CD4-positive, alpha-beta T cell treated with Interleukin-12 subunit alpha and Interleukin-12 subunit beta, for 1 hour (primary cell): Measurements from ENCODE around the gene RAB44.
A peak's percentile ranks its signal among the peaks of the same experiment; 100 is the strongest.
"Not testable (repeated sequence)": the region's sequence is repeated elsewhere in the genome, so short reads cannot be mapped to it uniquely, and the experiment has no call there.

ENCODE experiments used
- DNase-seq: peaks from one replicate; pipeline ENCODE4 v3.0.0-alpha.2; 2020

Gene RAB44

DNA sequence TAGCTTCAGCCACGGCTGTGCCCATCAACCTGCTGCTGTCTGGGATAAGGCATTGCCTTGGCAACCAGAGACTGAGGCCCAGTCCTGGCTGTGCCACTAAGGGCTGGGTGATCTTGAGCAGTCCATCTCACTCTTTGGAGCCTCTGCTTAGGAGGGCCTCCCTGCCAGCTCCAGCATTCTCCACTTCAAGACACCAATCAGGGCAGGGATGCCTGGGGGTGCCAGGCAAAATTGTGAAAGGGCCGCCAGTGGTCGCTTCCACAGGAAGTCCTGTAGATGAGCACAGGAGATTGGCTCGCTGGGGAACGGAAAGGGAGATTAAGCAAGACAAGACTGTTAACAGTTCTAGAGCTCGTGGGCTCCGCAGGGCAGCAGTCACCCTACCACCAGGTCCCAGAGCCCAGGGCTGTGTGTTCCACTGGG, at the start of gene RAB44:
Gene RAB44 (plus strand): TSS at position 346 of the 423 bp plus-strand sequence. CDS start 6,410 bp downstream, outside the sequence.
- DNase-seq: no peak

DNA sequence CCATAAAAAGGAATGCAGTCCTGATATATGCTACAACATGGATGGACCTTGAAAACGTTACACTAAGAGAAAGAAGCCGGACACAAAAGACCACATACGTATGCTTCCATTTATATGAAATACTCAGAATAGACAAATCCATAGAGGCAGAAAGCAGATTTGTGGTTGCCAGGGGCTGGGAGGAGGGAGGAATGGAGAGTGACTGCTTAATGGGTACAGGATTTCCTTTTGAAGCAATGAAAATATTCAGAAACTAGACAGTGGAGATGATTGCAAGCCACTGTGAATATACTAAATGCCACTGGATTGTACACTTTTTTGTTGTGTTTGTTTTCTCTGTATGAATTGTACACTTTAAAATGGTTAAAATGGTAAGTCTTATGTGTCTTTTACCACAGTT, 48.5 kb upstream of the RAB44 start:
- no peak for DNase-seq

GRCh38 chr6:36649701-36650484, 47.7 kb upstream of the RAB44 start:
- DNase-seq: no peak

GRCh38 chr6:36650848-36651478, 46.7 kb upstream of the RAB44 start:
- DNase-seq: peak; percentile 8

- DNase-seq: no peak
Observed at GRCh38 chr6:36651659-36652379, 45.8 kb upstream of the RAB44 start.

- not testable (repeated sequence) for DNase-seq
Observed at GRCh38 chr6:36654469-36654868, 43.2 kb upstream of the RAB44 start.

GRCh38 chr6:36655085-36655724, 42.4 kb upstream of the RAB44 start:
- no peak for DNase-seq

GRCh38 chr6:36656441-36656840, 41.2 kb upstream of the RAB44 start:
- DNase-seq: no peak

- DNase-seq: no peak
Observed at GRCh38 chr6:36657271-36657670, 40.4 kb upstream of the RAB44 start.

DNA sequence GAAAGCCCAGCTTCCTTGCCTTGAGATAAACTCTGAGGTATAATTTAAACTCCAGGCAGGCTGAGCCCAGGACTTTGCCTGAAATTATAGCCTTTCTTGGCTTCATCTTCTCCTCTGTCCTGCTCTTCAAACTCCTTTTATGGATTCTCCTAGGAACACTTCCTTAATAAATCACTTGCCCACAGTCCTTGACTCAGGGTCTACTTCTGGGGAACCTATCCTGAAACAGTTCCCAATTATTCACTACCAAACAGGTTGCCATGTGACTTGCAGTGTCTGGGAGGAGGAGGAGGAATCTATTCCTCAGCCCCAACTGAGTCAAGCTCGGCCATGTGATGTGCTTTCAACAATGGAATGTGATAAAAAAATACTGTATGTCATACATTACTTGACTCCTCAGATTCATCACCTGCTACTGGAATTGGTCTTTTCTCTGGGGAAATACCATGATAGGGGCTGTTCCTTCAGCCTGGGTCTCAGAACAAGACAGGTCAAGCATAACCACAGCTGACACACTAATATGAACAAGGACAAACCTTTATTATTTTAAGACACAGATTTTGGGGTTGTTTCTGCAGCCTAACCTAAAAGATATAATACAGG, 39.6 kb upstream of the RAB44 start:
- DNase-seq: no peak

DNA sequence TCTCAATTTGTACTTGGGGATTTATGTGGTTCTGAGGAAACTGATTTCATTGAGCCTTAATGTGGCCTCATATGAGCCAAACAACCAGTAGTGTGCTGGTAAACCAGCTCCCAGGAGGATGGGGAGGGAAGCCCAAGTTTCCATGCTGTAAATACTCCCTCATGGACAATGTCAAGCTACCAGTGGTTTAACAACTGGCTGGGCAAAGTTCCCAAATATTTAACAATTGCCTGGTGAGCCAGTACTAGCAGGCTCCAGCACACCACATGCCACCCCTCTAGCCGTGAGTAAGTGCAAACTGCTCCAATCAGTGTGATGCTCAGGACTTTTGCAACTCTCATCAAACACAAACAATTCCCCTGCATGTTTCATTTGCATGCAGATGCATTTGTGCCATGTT, 38.4 kb upstream of the RAB44 start:
- no peak for DNase-seq

DNA sequence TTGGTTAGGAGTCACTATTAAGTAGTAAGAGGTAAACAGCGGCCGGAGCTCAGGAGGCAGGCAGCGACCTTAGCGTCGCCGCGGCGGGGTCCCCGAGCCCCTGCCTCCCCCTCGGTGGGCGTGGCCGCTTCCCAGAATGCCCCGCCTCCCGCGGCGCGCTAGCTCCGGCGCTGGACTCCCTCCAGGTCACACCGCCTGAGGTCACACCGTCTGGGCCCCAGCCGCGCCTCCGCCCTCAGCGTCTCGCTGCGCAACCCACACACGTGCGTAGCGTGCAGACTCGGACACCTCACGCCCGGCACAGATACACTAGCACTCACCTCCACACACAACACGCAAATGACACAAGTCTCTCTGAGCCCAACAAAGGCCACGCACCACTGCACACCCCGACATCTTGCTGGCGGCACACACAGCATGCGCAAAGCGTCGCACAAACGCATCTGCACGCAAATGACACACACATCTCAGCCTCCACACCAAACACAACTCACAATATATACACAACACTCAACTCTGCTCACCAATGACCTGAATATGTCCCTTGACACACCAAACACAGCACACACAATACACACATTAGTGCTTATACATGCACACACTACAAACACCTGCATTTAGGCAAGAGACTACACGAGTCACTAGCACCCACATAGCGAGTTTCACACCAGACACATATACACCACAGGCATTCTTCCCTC, 36.7 kb upstream of the RAB44 start:
- no peak for DNase-seq

DNA sequence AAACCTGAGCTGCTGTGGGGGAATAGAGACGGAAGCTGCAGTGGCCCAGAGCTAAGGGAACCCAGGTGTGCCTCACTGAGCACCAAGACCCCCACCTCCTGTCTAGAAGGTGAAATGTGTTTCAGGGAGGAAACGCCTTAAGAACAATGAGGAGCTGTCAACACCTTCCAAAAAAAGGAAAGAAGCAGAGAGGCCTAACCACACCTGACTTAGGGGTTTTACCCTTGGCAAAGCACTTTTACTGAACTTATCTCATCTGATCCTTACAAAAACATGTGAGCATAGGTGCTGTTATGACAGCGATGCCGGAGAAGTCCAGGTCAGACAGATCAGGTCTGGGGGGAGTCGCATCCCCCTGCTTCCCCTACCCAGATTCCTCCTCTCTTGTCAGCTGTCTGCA, 35.2 kb upstream of the RAB44 start:
- DNase-seq: no peak

DNA sequence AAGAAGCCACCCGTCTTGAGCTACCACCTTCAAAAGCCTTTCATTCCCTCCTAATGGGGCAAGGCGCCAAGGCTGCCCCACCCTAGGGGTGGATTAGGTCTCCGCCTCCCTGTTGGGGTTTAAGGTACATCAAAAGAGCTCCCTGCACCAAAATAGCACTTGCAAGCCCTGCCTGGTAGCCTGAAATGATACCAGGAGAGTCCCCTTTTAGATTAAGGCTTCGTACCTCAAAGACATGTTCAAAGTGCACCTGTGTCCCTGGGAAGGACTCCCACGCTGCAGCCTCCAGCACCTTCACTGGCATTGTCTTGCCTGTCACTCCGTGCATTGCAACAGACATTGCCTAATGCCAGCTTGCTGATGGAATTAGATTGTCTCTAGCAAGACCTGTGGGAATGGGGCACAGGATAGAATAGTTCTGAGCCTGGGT, 34.8 kb upstream of the RAB44 start:
- DNase-seq: no peak

DNA sequence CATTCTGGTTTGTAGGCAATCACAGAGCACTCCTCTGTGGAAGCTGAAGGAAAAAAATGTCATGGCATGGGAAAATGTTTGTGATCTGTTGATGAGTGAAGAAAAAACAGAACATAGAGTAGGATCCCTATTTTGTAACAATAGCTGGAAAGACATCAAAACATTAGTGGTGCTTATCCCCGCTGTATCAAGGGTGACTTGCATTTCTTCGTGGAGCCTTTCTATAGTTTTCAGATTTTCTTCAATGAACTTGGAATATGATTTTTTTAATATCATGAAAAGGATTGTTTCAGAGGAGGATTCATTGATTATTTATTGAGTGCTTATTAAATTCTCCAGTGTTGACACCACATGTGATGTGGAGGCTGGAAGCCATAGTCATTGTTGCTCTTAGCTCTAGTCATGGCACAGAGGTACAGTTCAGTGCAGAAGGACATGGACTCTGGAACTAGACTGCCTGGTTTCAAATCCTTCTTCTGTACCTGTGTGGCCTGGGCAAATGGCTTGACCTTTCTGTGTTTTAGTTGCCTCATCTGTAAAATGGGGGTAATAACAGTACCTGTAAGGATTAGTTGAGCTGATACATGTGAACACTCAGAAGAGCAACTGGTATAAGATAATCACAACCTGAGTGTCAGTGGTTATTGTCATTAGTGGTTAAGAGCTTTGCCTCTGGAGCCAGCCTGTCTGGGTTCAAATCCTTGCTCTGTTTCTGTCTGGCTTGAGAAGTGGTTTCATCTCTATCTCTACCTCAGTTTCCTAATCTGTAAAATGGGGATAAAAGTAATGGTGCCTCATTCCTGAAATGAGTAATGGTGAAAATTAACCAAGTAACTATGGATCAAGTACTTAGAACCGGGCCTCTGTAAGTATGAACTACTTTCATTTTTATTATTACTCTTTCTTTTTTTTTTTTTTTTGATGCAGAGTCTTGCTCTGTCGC, 33.9 kb upstream of the RAB44 start:
- DNase-seq: no peak

- no peak for DNase-seq
Observed at GRCh38 chr6:36665180-36665579, 32.4 kb upstream of the RAB44 start.

DNA sequence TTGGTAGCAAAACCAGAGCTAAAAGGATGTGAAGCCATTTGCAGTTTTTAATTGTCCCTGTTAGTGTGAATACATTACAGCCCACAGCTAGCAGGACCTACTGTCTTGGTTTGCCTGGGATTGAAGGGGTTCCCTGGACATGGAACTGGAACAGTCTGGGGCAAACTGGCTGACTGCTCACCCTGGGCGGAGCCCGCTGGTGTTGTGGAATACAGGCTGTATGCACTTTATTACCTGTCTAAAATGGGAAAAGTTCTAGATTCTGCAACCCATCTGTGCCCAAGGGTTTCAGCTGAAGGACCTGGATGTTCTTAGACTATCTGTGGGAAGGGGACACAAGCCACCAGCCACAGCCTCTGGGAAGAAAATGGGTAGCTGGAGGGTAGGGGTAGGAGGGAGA, 31.3 kb upstream of the RAB44 start:
- DNase-seq: no peak

GRCh38 chr6:36666826-36667591, 30.6 kb upstream of the RAB44 start:
- no peak for DNase-seq

DNA sequence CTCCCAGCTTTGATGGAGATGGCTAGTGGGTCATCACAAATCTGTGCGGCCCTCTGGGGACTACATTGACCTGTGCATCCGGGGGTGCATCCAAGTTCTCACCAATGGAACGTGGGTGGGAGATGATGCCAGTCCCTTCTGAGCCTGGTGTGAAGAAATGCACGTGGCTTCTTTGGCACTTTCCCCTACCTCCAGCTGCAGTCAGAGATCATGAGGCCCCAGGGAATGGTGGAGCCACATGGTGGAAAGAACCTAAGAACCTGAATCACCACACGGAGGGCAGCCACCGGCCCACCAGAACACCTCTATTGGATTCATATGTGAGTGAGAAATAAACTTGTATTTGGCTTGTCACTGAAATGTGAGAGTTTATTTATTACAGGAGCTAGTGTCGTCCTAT, 29.0 kb upstream of the RAB44 start:
- no peak for DNase-seq

GRCh38 chr6:36669002-36669401, 28.6 kb upstream of the RAB44 start:
- DNase-seq: no peak
